Lower lobe of right lung (tissue), 2 donors: ENCODE results near the gene KCNJ11. TPM values are rescaled to one million over a fixed set of nuclear protein-coding genes. Genes with fewer than 3 reads are reported as not detected.

ENCODE experiments used
- ATAC-seq, 2 donors: fragments of 200-7000 bp; cut with Tn5 transposase; one replicate each; pipeline ENCODE4 v1.9.1; 2020 to 2022; ENCODE audit warnings: mild to moderate bottlenecking in 2 of 2, moderate library complexity in 2 of 2
- DNase-seq: peaks from one replicate; pipeline ENCODE4 v3.0.0-alpha.2; 2020
- H3K27ac ChIP-seq: fragments of 200-600 bp; one replicate; pipeline ENCODE4 v1.8.0; 2022
- H3K27me3 ChIP-seq: fragments of 200-600 bp; one replicate; pipeline ENCODE4 v1.8.0; 2022; ENCODE audit warnings: low read depth
- H3K36me3 ChIP-seq: fragments of 200-600 bp; one replicate; pipeline ENCODE4 v1.8.0; 2022; ENCODE audit warnings: mild to moderate bottlenecking
- H3K4me1 ChIP-seq: fragments of 200-600 bp; one replicate; pipeline ENCODE4 v1.8.0; 2022
- H3K4me3 ChIP-seq: fragments of 200-600 bp; one replicate; pipeline ENCODE4 v1.8.0; 2022; ENCODE audit warnings: mild to moderate bottlenecking
- H3K9me3 ChIP-seq: fragments of 200-600 bp; one replicate; pipeline ENCODE4 v1.8.0; 2022
- intact Hi-C: fragments of 100-400 bp; cut with DNase I; formaldehyde crosslinking; loops from one replicate; pipeline ENCODE4 v1.11.0; 2022
- total RNA-seq: library from RNA; stranded (reverse); fragmentation: NEBNext Ultra II Directional; extraction: Animal tissue kit (Norgen Biotek cat#: 25700); gene quantifications from one replicate; pipeline ENCODE4 v1.2.1, GENCODE V29; 2021
- TF ChIP-seq, protein P1 (sequence below): fragments of 200-600 bp; IDR thresholded peaks from one replicate; pipeline ENCODE4 v1.8.0; 2022; ENCODE audit warnings: antibody characterized with exemption, mild to moderate bottlenecking
- donor health status: DM: no; HTN: yes; CAD: no; lungs with severe emphysema.

The KCNJ11 gene
- total RNA-seq, 1 donor from 2014 or later = 4.3 TPM

DNA sequence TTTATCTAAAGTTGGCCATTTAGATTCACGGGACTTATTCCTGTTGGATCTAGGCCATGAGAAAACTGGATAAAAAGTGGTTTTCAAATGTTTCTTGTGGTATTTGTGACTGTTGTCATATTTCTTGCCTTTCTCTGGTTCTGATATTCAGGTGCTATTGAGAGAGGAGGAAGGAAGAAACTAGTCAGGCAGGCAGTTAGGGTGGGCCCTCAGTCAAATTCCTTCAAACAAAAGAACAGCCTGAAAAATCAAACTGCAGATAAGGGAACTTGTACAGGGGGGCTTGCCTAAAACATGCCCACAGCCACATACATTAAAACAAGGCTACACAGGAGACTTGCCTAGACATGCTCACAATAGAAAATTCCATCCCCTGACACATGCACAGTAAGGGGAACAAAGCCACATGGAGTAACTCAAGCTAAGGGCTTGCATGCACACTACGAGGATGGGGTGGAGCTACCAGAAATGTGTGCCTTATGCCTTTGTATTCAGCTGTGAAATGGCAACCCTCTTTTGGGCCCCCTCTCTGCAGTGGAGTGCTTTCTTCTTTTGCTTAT is 18.7 kb downstream of the KCNJ11 start:
- no peak overlapping the region for H3K4me3 ChIP-seq
- no peak overlapping the region for H3K27ac ChIP-seq
- H3K27me3 ChIP-seq = no peaks in the 10 kb centered on the region
- no peak for ATAC-seq
- intact Hi-C loops = no loop called here
- H3K4me1 ChIP-seq = no peaks in the 10 kb centered on the region
- peaks cover 53% of the 10 kb centered on the region for H3K9me3 ChIP-seq
- H3K36me3 ChIP-seq = peaks cover 7% of the 10 kb centered on the region
- no peak for DNase-seq
- TF ChIP-seq, protein P1, sequence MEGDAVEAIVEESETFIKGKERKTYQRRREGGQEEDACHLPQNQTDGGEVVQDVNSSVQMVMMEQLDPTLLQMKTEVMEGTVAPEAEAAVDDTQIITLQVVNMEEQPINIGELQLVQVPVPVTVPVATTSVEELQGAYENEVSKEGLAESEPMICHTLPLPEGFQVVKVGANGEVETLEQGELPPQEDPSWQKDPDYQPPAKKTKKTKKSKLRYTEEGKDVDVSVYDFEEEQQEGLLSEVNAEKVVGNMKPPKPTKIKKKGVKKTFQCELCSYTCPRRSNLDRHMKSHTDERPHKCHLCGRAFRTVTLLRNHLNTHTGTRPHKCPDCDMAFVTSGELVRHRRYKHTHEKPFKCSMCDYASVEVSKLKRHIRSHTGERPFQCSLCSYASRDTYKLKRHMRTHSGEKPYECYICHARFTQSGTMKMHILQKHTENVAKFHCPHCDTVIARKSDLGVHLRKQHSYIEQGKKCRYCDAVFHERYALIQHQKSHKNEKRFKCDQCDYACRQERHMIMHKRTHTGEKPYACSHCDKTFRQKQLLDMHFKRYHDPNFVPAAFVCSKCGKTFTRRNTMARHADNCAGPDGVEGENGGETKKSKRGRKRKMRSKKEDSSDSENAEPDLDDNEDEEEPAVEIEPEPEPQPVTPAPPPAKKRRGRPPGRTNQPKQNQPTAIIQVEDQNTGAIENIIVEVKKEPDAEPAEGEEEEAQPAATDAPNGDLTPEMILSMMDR = no peak

- H3K9me3 ChIP-seq = peaks cover 53% of the 10 kb centered on the region
- intact Hi-C loops = no loop called here
- no peak overlapping the region for H3K27ac ChIP-seq
- DNase-seq = no peak
- H3K4me3 ChIP-seq = no peak overlapping the region
- ATAC-seq = no peak
- H3K36me3 ChIP-seq = peaks cover 7% of the 10 kb centered on the region
- no peaks in the 10 kb centered on the region for H3K4me1 ChIP-seq
- no peaks in the 10 kb centered on the region for H3K27me3 ChIP-seq
- TF ChIP-seq, protein P1 = no peak
Measured at GRCh38 chr11:17369094-17369493, 19.4 kb downstream of the KCNJ11 start.

- no peak for ATAC-seq
- H3K9me3 ChIP-seq = peaks cover 49% of the 10 kb centered on the region
- intact Hi-C loops = no loop called here
Measured at GRCh38 chr11:17368551-17368950, 19.9 kb downstream of the KCNJ11 start.

GRCh38 chr11:17366495-17366894 is 22.0 kb downstream of the KCNJ11 start:
- Histone ChIP-seq H3K4me1 (no peaks in the 10 kb centered on the region), H3K27me3 (no peaks in the 10 kb centered on the region), H3K36me3 (peaks cover 7% of the 10 kb centered on the region), H3K27ac (no peak overlapping the region), H3K9me3 (peaks cover 29% of the 10 kb centered on the region), H3K4me3 (no peak overlapping the region)
- DNase-seq (no peak), ATAC-seq (no peak)
- TF ChIP-seq, protein P1 = no peak
- intact Hi-C loops = no loop called here

More at GRCh38 chr11:17368551-17368950, 19.9 kb downstream of the KCNJ11 start:
- no peak for DNase-seq
- TF ChIP-seq, protein P1 = no peak
- Histone ChIP-seq H3K27ac (no peak overlapping the region), H3K4me3 (no peak overlapping the region), H3K36me3 (peaks cover 7% of the 10 kb centered on the region), H3K4me1 (no peaks in the 10 kb centered on the region), H3K27me3 (no peaks in the 10 kb centered on the region)

DNA sequence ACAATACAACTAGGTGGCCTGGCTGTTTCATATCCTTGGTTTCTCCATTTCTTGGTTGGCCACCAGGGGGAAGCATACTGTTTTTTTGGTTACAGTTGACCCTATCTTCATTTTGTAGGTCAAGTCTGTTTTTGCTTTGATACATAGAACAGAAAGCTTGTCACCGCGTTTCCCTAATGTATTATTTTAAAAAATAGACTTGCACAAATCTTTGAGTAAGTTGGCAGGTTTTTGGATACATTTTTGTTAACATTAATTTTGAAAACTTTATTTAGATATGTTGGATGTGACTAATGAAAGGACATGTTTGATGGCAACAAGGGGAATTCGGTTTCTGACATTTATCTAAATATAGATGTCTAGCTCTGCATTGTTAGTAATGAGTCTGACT is 33.9 kb downstream of the KCNJ11 start:
- no peak for DNase-seq
- H3K4me3 ChIP-seq = no peak overlapping the region

More for the DNA sequence above, 33.9 kb downstream of the KCNJ11 start:
- Histone ChIP-seq H3K36me3 (no peaks in the 10 kb centered on the region), H3K9me3 (no peaks in the 10 kb centered on the region), H3K27ac (no peak overlapping the region), H3K4me1 (peaks cover 17% of the 10 kb centered on the region), H3K27me3 (no peaks in the 10 kb centered on the region)
- ATAC-seq = peak; percentile 57 to 70
- intact Hi-C loops = no loop called here
- TF ChIP-seq, protein P1 = peak; percentile 71
